HepG2 (cell line): Measurements from ENCODE around the gene VPS13D. TPM values are rescaled to one million over a fixed set of nuclear protein-coding genes. Genes with fewer than 3 reads are reported as not detected.

Experiments
- AHR ChIP-seq: IDR thresholded peaks from 2 replicates; pipeline ENCODE4 v1.6.1; 2018; ENCODE audit warnings: missing genetic modification reagents, missing compliant biosample characterization
- ARID5B ChIP-seq: IDR thresholded peaks from 2 replicates; pipeline ENCODE4 v1.4.0; 2020; ENCODE audit warnings: mild to moderate bottlenecking, missing genetic modification reagents
- CEBPB ChIP-seq: IDR thresholded peaks from 2 replicates; pipeline ENCODE4 v1.6.1; 2011; ENCODE audit warnings: low read depth, low read length, improper control_type of control experiment, borderline replicate concordance
- CENPT ChIP-seq: sonication (generic); formaldehyde crosslinking; IDR thresholded peaks from 2 replicates; pipeline ENCODE4 v1.8.0; 2022; ENCODE audit warnings: low read depth, mild to moderate bottlenecking, moderate library complexity, missing genetic modification reagents
- GLMP ChIP-seq: sonication (generic); formaldehyde crosslinking; IDR thresholded peaks from 2 replicates; pipeline ENCODE4 v1.9.0; 2021; ENCODE audit warnings: missing genetic modification reagents, mild to moderate bottlenecking, borderline replicate concordance
- HOXD1 ChIP-seq: sonication (generic); formaldehyde crosslinking; IDR thresholded peaks from 2 replicates; pipeline ENCODE4 v1.5.0; 2020; ENCODE audit warnings: missing genetic modification reagents
- KMT2B ChIP-seq: IDR thresholded peaks from 2 replicates; pipeline ENCODE4 v1.6.1; 2016; ENCODE audit warnings: missing genetic modification reagents, missing compliant biosample characterization
- MATR3 ChIP-seq: sonication (generic); formaldehyde crosslinking; IDR thresholded peaks from 2 replicates; pipeline ENCODE4 v1.4.0; 2020; ENCODE audit warnings: missing genetic modification reagents
- SIX1 ChIP-seq: sonication (generic); formaldehyde crosslinking; IDR thresholded peaks from 2 replicates; pipeline ENCODE4 v1.4.0; 2020; ENCODE audit warnings: missing genetic modification reagents, borderline replicate concordance
- YEATS4 ChIP-seq: sonication (generic); formaldehyde crosslinking; IDR thresholded peaks from 2 replicates; pipeline ENCODE4 v1.4.0; 2020; ENCODE audit warnings: missing genetic modification reagents, borderline replicate concordance
- ZNF17 ChIP-seq: sonication (generic); formaldehyde crosslinking; IDR thresholded peaks from 2 replicates; pipeline ENCODE4 v1.5.0; 2020; ENCODE audit warnings: mild to moderate bottlenecking, missing genetic modification reagents
- ZNF180 ChIP-seq: sonication (generic); formaldehyde crosslinking; IDR thresholded peaks from 2 replicates; pipeline ENCODE4 v1.4.0; 2020; ENCODE audit warnings: low read depth, missing genetic modification reagents, borderline replicate concordance
- ZNF263 ChIP-seq: sonication (generic); formaldehyde crosslinking; IDR thresholded peaks from 2 replicates; pipeline ENCODE4 v1.4.0; 2020; ENCODE audit warnings: missing genetic modification reagents
- ZNF543 ChIP-seq: sonication (generic); formaldehyde crosslinking; IDR thresholded peaks from 2 replicates; pipeline ENCODE4 v1.4.0; 2020; ENCODE audit warnings: mild to moderate bottlenecking, missing genetic modification reagents
- ZNF557 ChIP-seq: sonication (generic); formaldehyde crosslinking; IDR thresholded peaks from 2 replicates; pipeline ENCODE4 v1.4.0; 2020; ENCODE audit warnings: missing genetic modification reagents
- ZNF572 ChIP-seq: sonication (generic); formaldehyde crosslinking; IDR thresholded peaks from 2 replicates; pipeline ENCODE4 v1.5.1; 2020; ENCODE audit warnings: mild to moderate bottlenecking, missing genetic modification reagents
- polyA plus RNA-seq, 8 experiments: library from polyadenylated mRNA; depleted of rRNA in 3 of 8; stranded (reverse) in 7 of 8; unstranded in 1 of 8; fragments of >200 nt; fragmentation: Illumina TruSeq in 4 of 8; extraction: Trizol in 4 of 8; gene quantifications; 2 replicates each; pipeline versions ENCODE4 v1.2.1 to v1.2.3, GENCODE V29; 2011 to 2016; ENCODE audit warnings: low read depth in 4 of 8, missing spikeins in 1 of 8, mixed read lengths in 1 of 8; ENCODE audit not compliant: insufficient read depth in 1 of 8
- total RNA-seq, 5 experiments: library from RNA; depleted of rRNA; stranded (reverse); fragments of >200 nt; fragmentation: Illumina TruSeq; extraction: Trizol; gene quantifications; 2 replicates each; pipeline ENCODE4 v1.2.3, GENCODE V29; 2016; ENCODE audit warnings: low read depth in 1 of 5
- TF ChIP-seq, protein P1 (sequence below): IDR thresholded peaks from 2 replicates; pipeline ENCODE4 v1.6.1; 2016; ENCODE audit warnings: mild to moderate bottlenecking, missing biosample characterization, missing genetic modification reagents
- TF ChIP-seq, protein P2 (sequence below): sonication (generic); formaldehyde crosslinking; IDR thresholded peaks from 2 replicates; pipeline ENCODE4 v1.5.1; 2020; ENCODE audit warnings: mild to moderate bottlenecking, moderate library complexity, missing genetic modification reagents
- TF ChIP-seq, protein P3 (sequence below): sonication (generic); formaldehyde crosslinking; IDR thresholded peaks from 2 replicates; pipeline ENCODE4 v1.4.0; 2020; ENCODE audit warnings: missing genetic modification reagents, low read depth, mild to moderate bottlenecking, borderline replicate concordance

Gene VPS13D
- total and polyA plus RNA-seq, 2 of the 13 experiments (the other 11 are each of a cell fraction or from before 2014, with no cell fraction given), result 8.6 to 13.9 TPM

GRCh38 chr1:12525311-12526181 is 295.7 kb downstream of the VPS13D start (continued):
- TF ChIP-seq ARID5B (CRISPR knock-in tag), result peak; percentile 88
- no peak for TF ChIP-seq ZNF180 (CRISPR knock-in tag)
- no peak for TF ChIP-seq GLMP (CRISPR knock-in tag)
- TF ChIP-seq AHR (CRISPR knock-in tag), result no peak
- TF ChIP-seq, protein P1, sequence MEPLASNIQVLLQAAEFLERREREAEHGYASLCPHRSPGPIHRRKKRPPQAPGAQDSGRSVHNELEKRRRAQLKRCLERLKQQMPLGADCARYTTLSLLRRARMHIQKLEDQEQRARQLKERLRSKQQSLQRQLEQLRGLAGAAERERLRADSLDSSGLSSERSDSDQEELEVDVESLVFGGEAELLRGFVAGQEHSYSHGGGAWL (CRISPR knock-in tag), result peak; percentile 63; the same call in 1 of the 2 replicates
- TF ChIP-seq KMT2B (CRISPR knock-in tag), result no peak
- TF ChIP-seq YEATS4, result peak; percentile 57; the same call in 1 of the 2 replicates
- TF ChIP-seq MATR3 (CRISPR knock-in tag), result no peak
- TF ChIP-seq HOXD1 (CRISPR knock-in tag), result no peak
- TF ChIP-seq ZNF263 (CRISPR knock-in tag), result peak; percentile 92
- no peak for TF ChIP-seq CENPT
- TF ChIP-seq, protein P2, sequence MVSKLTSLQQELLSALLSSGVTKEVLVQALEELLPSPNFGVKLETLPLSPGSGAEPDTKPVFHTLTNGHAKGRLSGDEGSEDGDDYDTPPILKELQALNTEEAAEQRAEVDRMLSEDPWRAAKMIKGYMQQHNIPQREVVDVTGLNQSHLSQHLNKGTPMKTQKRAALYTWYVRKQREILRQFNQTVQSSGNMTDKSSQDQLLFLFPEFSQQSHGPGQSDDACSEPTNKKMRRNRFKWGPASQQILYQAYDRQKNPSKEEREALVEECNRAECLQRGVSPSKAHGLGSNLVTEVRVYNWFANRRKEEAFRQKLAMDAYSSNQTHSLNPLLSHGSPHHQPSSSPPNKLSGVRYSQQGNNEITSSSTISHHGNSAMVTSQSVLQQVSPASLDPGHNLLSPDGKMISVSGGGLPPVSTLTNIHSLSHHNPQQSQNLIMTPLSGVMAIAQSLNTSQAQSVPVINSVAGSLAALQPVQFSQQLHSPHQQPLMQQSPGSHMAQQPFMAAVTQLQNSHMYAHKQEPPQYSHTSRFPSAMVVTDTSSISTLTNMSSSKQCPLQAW (CRISPR knock-in tag), result peak; percentile 86
- no peak for TF ChIP-seq ZNF17 (CRISPR knock-in tag)
- TF ChIP-seq ZNF557 (CRISPR knock-in tag), result 0 out of 2 replicates have a peak, but pooled peaks have one; percentile 8
- no peak for TF ChIP-seq ZNF543 (CRISPR knock-in tag)
- peak; percentile 98 for TF ChIP-seq CEBPB
- TF ChIP-seq ZNF572 (CRISPR knock-in tag), result no peak
- TF ChIP-seq, protein P3, sequence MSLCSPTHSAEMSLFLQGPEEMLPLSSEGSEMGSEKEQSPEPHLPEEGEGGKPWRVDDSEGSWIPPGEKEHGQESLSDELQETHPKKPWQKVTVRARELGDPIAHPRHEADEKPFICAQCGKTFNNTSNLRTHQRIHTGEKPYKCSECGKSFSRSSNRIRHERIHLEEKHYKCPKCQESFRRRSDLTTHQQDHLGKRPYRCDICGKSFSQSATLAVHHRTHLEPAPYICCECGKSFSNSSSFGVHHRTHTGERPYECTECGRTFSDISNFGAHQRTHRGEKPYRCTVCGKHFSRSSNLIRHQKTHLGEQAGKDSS (CRISPR knock-in tag), result no peak
- TF ChIP-seq SIX1 (CRISPR knock-in tag), result peak; percentile 57; the same call in 1 of the 2 replicates
